Activated CD8-positive, alpha-beta T cell treated with anti-CD3 and anti-CD28 coated beads for 36 hours (primary cell): ENCODE data around the gene DPH7. TPM values are rescaled to one million over a fixed set of nuclear protein-coding genes. Genes with fewer than 3 reads are reported as not detected.
"Not testable (repeated sequence)": the region's sequence is repeated elsewhere in the genome, so short reads cannot be mapped to it uniquely, and the experiment has no call there.

ENCODE experiments used
- ATAC-seq: fragments of 200-7000 bp; cut with Tn5 transposase; one replicate; pipeline ENCODE4 v1.10.0; 2021; ENCODE audit warnings: mild to moderate bottlenecking, moderate library complexity
- CTCF ChIA-PET: fragments of 350-600 bp; sonication (Branson Sonifier 250); formaldehyde crosslinking; loops from one replicate; lab custom pipeline; 2021; ENCODE audit warnings: antibody characterized with exemption; lab: Charles Lee
- POLR2A ChIA-PET: fragments of 350-600 bp; sonication (Branson Sonifier 250); formaldehyde crosslinking; loops from one replicate; lab custom pipeline; 2021; ENCODE audit warnings: antibody characterized with exemption; lab: Charles Lee
- DNase-seq: peaks from one replicate; pipeline ENCODE4 v3.0.0-alpha.2; 2020
- H3K27ac Mint-ChIP-seq: one replicate; pipeline ENCODE4 v1.8.0; 2021; ENCODE audit warnings: mild to moderate bottlenecking, mixed read lengths
- H3K27me3 Mint-ChIP-seq: one replicate; pipeline ENCODE4 v1.8.0; 2021; ENCODE audit warnings: mixed read lengths
- H3K36me3 Mint-ChIP-seq: one replicate; pipeline ENCODE4 v1.8.0; 2021; ENCODE audit warnings: low read depth, mixed read lengths
- H3K4me1 Mint-ChIP-seq: one replicate; pipeline ENCODE4 v1.8.0; 2021; ENCODE audit warnings: low read depth, mixed read lengths
- H3K4me3 Mint-ChIP-seq: one replicate; pipeline ENCODE4 v1.8.0; 2021; ENCODE audit warnings: mild to moderate bottlenecking, moderate library complexity, mixed read lengths
- H3K9me3 Mint-ChIP-seq: one replicate; pipeline ENCODE4 v1.8.0; 2021; ENCODE audit warnings: mixed read lengths
- CTCF ChIP-seq: fragments of 200-600 bp; IDR thresholded peaks from one replicate; pipeline ENCODE4 v1.8.0; 2022; ENCODE audit warnings: antibody characterized with exemption, mild to moderate bottlenecking
- intact Hi-C: fragments of 100-400 bp; cut with micrococcal nuclease; formaldehyde crosslinking; loops from one replicate; pipeline ENCODE4 v1.10.0; 2022
- total RNA-seq, 2 experiments: library from RNA; stranded (reverse); gene quantifications; one replicate each; pipeline ENCODE4 v1.2.3, GENCODE V29; 2021

Gene DPH7
- total RNA-seq: 10 to 100 TPM; 33.7 to 35.0 TPM

- peak within 1 kb of the TSS; percentile 84 for H3K4me3 Mint-ChIP-seq
- peak; percentile 96 for DNase-seq
- ATAC-seq: peak; percentile 98
- H3K9me3 Mint-ChIP-seq: no peaks in the 10 kb centered on the region
- intact Hi-C loops: no loop called here
- peaks cover 35% of the 10 kb centered on the region for H3K4me1 Mint-ChIP-seq
- ChIA-PET POLR2A (interaction anchor here (0.7 to 5.0 kb wide), 4 partner anchors 11 to 42 kb away, joined by 3 to 33 read pairs (median 3); partner anchors contain the start of gene ZMYND19), CTCF (interaction anchor here (0.8 to 2.4 kb wide), 9 partner anchors 9 to 71 kb away, joined by 3 to 20 read pairs (median 4); partner anchors contain the start of gene MRPL41)
- peak; percentile 85 for TF ChIP-seq CTCF
- peak within 1 kb of the TSS; percentile 64 for H3K27ac Mint-ChIP-seq
- H3K36me3 Mint-ChIP-seq: peaks cover 30% of the 10 kb centered on the region
- H3K27me3 Mint-ChIP-seq: no peaks in the 10 kb centered on the region
These were observed at the start of gene DPH7 for GRCh38 chr9:137578518-137579258. Gene DPH7 (minus strand): TSS chr9:137578925. CDS start chr9:137578777, 148 bp downstream.

DNA sequence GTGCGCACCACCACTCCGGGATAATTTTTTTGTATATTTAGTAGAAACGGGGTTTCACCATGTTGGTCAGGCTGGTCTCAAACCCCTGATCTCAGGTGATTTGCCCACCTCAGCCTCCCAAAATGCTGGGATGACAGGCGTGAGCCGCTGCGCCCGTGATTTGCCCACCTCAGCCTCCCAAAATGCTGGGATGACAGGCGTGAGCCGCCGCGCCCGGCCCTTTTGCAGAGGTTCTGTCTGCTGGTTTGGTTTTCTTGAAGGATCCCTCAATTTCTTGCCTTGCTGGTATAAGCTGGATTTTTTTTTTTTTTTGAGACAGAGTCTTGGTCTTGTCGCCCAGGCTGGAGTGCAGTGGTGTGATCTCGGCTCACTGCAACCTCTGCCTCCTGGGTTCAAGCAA lies 48.7 kb upstream of the DPH7 start:
- H3K4me3 Mint-ChIP-seq, ATAC-seq, H3K27me3 Mint-ChIP-seq, intact Hi-C loops, H3K9me3 Mint-ChIP-seq, DNase-seq: not testable (repeated sequence)
- Mint-ChIP-seq H3K36me3 (peaks cover 22% of the 10 kb centered on the region), H3K27ac (peak overlapping the region; percentile 94), H3K4me1 (peaks cover 55% of the 10 kb centered on the region)
- CTCF ChIA-PET: interaction anchor here (0.9 to 2.0 kb wide), 5 partner anchors 9 to 68 kb away, joined by 3 to 6 read pairs (median 3); partner anchors contain the start of gene EHMT1
- POLR2A ChIA-PET: interaction anchor here (0.7 to 1.0 kb wide), 3 partner anchors 35 to 385 kb away, joined by 3 read pairs; no protein-coding TSS in a partner anchor

- Mint-ChIP-seq H3K4me3 (no peak overlapping the region), H3K27ac (peak overlapping the region; percentile 69), H3K4me1 (peaks cover 53% of the 10 kb centered on the region), H3K36me3 (peaks cover 22% of the 10 kb centered on the region), H3K27me3 (no peaks in the 10 kb centered on the region), H3K9me3 (no peaks in the 10 kb centered on the region)
- CTCF ChIA-PET: interaction anchor here (1.8 kb wide), 1 partner anchor 8 kb away, joined by 6 read pairs; the partner anchor contains the start of gene EHMT1
- DNase-seq: no peak
- no peak for ATAC-seq
- intact Hi-C loops: no loop called here
- TF ChIP-seq CTCF: no peak
- POLR2A ChIA-PET: interaction anchor here (0.7 to 1.0 kb wide), 3 partner anchors 23 to 38 kb away, joined by 3 read pairs; no protein-coding TSS in a partner anchor
These were observed 47.7 kb upstream of the DPH7 start for GRCh38 chr9:137626464-137626863.

DNA sequence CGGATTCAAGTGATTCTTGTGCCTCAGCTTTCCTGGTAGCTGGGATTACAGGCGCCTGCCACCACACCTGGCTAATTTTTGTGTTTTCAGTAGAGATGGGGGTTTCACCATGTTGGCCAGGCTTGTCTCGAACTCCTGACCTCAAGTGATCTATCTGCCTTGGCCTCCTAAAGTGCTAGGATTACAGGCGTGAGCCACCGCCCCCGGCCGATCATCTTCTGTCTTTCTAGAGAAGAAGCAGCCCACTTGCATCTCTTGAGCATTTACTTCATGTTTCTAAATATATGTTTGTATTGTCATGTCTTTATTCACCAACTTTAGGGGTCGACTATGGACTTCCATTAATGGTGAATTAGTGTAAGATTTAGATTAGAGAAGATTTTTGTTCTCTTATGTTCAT lies 43.5 kb upstream of the DPH7 start:
- CTCF ChIA-PET, intact Hi-C loops, DNase-seq, H3K9me3 Mint-ChIP-seq, ATAC-seq, H3K27ac Mint-ChIP-seq, H3K4me3 Mint-ChIP-seq, H3K27me3 Mint-ChIP-seq: not testable (repeated sequence)
- POLR2A ChIA-PET: interaction anchor here (3.2 kb wide), 1 partner anchor 31 kb away, joined by 9 read pairs; the partner anchor contains the start of gene ZMYND19
- Mint-ChIP-seq H3K4me1 (peaks cover 50% of the 10 kb centered on the region), H3K36me3 (peaks cover 14% of the 10 kb centered on the region)

DNA sequence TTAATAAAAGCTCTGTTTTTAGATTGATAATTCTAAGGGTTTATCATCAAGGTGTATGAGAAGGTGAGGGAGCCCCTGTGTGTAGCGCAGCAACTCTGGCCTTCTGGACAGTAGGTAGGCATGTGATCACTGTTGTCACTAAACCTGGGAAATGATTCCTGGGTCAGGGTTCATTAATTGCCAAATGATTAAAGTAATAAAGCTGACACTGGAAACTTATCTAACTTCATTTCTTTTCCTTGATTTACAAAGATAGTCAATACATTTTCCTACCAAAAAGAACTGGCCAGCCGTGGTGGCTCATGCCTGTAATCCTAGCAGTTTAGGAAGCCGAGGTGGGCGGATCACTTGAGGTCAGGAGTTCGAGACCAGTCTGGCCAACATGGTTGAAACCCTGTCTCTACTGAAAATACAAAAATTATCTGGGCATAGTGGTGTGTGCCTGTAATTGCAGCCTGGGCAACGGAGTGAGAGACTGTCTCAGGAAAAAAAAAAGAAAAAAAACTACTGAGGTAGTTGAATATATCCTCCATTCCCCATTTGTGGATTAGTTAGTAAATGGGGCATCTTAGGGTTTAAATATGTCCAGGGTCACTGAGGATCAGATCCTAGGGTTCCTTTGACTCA lies 42.5 kb upstream of the DPH7 start:
- peak; percentile 51 for TF ChIP-seq CTCF
- Mint-ChIP-seq H3K36me3 (peaks cover 12% of the 10 kb centered on the region), H3K9me3 (no peaks in the 10 kb centered on the region), H3K27me3 (no peaks in the 10 kb centered on the region), H3K4me3 (peak overlapping the region; percentile 82), H3K4me1 (peaks cover 48% of the 10 kb centered on the region), H3K27ac (peak overlapping the region; percentile 67)
- POLR2A ChIA-PET: interaction anchor here (0.6 to 3.2 kb wide), 5 partner anchors 7 to 43 kb away, joined by 3 to 11 read pairs (median 3); partner anchors contain the start of genes DPH7 and ZMYND19
- intact Hi-C loops: no loop called here
- ATAC-seq: no peak
- CTCF ChIA-PET: interaction anchor here (0.6 to 1.4 kb wide), 4 partner anchors 12 to 52 kb away, joined by 3 to 4 read pairs (median 3); no protein-coding TSS in a partner anchor
- peak; percentile 40 for DNase-seq
